Stimulated activated CD8-positive, alpha-beta memory T cell treated with anti-CD3 and anti-CD28 coated beads, Interleukin-7, amount 100 ng/mL, for 1 hour (primary cell): ENCODE measurements around the gene CST4.
"Not testable (repeated sequence)": the region's sequence is repeated elsewhere in the genome, so short reads cannot be mapped to it uniquely, and the experiment has no call there.

Source experiments
- DNase-seq, 2 donors: peaks; one replicate each; pipeline ENCODE4 v3.0.0-alpha.2; 2020; ENCODE audit warnings: low read depth in 2 of 2

CST4 gene

DNA sequence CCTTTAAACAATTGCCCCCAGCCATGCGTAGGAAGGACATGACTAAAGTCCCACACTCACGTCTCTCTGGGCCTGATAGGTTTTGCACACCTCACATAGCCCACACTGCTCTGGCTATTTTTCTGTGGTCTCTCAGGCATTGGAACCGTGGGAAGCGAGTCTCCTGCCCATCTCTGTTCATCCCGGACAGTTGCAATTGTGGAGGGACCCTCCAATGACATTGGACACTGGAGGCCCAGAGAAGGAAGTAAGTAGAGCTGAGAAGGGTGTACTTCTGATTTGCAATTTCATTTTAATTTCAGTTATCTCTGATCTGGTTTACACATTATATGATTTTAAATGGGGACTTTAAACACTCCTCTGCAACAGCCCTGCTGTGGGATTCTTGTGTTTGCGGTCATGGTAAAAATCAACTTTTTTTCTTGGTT, 27.8 kb downstream of the CST4 start:
- no peak for DNase-seq

GRCh38 chr20:23659989-23660837, 28.6 kb downstream of the CST4 start:
- no peak for DNase-seq

GRCh38 chr20:23659610-23659988, 29.2 kb downstream of the CST4 start:
- DNase-seq, result not testable (repeated sequence)

DNA sequence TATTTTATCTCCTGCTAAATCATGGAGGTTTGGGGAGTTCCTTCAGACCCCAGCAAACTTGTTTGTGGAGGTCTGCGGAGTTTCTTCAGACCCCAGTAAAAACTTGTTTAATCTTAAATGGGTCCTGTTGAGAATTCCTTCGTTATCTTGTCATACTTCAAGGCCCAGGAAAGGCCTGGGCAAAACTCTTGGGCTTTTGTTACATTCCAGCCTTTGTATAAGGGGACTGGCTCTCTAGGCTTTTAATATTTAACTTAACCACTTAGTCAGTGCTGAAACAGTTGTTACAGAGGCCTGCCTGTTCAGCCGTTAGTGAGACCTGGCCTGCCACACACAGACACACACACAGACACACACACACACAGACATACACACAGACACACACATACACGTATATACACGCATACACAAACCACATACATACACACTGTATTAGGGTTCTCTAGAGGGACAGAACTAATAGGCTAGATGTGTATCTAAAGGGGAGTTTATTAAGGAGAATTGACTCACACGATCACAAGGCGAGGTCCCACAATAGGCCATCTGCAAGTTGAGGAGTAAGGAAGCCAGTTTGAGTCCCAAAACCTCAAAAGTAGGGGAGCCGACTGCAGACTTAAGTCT, 29.7 kb downstream of the CST4 start:
- no peak for DNase-seq

- DNase-seq, result no peak
These were observed 30.5 kb downstream of the CST4 start for GRCh38 chr20:23658336-23658735.

- DNase-seq, result no peak
These were observed 31.6 kb downstream of the CST4 start for GRCh38 chr20:23657202-23657601.

DNA sequence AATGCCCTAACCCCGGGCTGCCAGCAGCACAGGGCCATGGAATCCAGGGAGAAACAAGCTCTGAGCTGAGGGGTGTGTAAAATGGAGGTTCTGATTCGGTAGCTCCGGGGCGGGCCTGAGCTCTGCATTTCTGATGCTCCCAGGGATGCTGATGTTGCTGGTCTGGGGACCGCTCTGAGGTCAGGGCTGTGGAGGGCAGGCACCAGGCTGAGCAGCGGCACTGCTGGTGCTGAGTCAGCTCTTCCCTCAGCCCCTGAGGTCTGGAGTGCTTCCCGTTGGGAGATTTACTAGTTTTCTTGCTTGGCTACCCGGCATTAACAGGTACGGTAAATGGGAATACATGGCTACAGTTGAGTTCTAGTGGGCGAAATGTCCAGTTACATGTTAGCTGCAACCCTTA, 32.5 kb downstream of the CST4 start:
- no peak for DNase-seq

DNA sequence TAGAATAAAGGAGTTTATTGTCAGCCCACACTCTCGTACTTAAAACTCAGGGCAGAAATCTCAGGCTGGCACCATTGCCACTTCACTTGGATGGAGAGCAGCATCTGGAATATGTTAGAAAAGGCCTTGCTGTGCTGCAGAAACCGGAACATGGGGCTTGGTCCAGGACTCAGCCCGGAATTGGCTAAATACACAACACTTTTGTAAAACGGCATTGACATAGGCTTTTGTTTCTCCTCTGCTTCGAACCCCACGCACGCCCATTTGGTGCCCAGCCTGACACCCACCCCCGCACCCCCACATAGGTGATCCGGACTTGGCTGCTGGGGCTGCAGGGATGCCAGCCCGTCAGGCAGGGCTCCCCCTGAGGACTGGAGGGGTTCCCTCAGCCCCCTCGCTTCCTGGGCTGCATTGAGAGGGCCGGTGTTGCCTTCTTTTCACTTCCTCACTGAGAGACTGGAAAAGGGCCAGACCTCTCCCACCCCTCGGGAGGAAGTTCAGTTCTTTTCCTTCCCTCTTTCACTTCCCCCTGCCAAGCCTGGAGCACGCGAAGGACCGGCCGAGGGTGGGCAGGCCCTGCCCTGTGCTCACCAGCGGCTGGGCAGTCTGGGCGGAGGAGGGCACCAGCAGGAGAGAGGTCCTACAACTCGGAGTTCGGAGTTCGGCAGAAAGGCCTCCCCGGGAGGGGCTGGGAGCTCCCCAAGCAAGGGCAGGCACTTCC, 33.2 kb downstream of the CST4 start:
- DNase-seq, result no peak

GRCh38 chr20:23654717-23655116, 34.1 kb downstream of the CST4 start:
- no peak for DNase-seq

- no peak for DNase-seq
These were observed 34.8 kb downstream of the CST4 start for GRCh38 chr20:23654000-23654399.

GRCh38 chr20:23653400-23653938, 35.4 kb downstream of the CST4 start:
- no peak for DNase-seq

- DNase-seq, result no peak
These were observed 35.9 kb downstream of the CST4 start for GRCh38 chr20:23652926-23653325.

- DNase-seq, result no peak
These were observed 36.5 kb downstream of the CST4 start for GRCh38 chr20:23652371-23652770.

- DNase-seq, result no peak
These were observed 37.7 kb downstream of the CST4 start for GRCh38 chr20:23651117-23651516.

- no peak for DNase-seq
These were observed 38.9 kb downstream of the CST4 start for GRCh38 chr20:23649830-23650417.

DNA sequence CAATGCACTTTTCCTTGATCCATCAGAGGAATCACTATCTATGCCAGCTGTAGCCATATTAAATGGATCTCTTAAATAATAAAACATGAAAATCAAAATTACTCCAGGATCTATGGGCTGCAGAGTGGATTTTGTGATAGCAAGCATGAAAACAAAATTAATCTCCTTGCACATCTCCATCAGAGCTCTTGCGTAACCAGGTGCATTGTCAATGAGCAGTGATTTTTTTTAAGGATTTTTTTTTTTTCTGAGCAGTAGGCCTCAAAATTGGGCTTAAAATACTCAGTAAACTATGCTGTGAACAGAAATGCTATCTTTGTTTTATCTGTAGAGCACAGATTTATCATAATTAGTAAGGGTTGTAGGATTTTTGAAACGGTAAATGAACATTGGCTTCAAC, 39.6 kb downstream of the CST4 start:
- no peak for DNase-seq

- DNase-seq, result no peak
These were observed 41.5 kb downstream of the CST4 start for GRCh38 chr20:23647346-23647745.

DNA sequence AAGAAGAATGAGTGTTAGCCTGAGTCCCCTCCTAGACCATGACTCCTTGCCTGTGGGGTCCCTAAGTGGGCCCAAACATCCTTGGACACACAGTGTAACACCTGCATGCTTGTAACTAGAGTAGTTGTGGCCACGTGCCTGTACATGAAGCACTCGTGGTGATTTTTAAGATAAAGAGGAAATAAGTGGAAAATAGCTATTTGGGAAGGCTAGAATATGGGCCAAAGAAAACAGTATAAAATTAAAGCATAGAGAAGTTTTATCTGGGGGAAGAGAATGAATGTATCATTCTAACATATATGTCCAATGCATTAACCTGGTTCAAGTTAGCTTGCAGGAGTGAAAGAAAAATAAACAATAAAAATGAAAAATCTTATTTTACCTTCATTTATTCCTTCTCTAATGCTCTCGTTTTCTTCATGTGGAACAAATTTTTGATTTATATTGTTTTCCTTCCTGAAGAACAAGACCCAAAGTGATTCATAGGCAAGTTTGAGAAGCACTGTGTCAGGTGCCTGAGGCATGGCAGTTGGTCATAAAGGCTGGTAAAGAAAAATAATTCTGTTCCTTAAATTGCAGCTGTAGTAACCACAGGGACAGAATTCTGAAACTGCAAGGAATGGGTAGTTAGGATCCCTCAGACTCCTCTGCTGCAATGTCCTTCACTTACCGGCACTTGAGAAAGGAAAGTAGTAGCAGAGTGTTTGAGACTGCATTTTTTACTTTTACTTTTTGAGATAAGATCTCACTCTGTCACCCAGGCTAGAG, 42.5 kb downstream of the CST4 start:
- DNase-seq, result no peak

- no peak for DNase-seq
These were observed 43.3 kb downstream of the CST4 start for GRCh38 chr20:23645575-23645974.

DNA sequence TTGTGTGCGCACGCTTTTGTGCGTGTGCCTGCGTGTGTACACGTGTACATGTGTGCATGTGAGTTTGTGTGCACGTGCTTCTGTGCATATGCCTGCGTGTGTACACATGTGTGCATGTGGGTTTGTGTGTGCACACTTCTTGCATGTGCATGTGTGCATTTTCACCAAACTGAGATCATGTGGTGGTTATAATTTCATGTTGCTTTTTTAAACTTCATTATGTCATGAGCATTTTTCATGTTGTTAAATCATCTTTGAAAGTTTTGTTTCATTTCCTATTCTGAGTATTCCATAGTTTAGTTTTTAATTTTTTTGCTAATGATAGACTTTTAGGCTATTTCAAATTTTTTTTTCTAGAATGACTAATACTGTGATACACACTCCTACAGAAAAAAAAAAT, 44.7 kb downstream of the CST4 start:
- no peak for DNase-seq

DNA sequence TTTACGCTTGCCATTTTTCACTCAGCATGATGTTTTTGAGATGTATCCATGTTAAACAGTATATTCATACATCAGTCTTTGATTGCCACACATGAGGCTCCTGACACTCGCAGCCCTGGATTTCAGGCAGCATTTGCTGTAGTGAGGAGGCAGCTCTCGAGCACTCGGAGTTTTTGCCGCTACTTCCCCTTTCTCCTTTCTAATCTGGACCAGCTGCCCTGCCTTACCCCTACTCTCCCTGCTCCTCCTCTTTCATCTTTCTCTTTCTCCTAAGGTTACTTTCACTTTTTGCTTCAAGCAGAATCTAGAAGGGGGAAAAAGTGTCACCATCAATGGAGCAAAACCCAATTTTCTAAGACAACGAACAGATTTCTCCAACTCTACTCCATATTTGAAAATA, 45.2 kb downstream of the CST4 start:
- no peak for DNase-seq
